ENCODE results near the gene KCNJ9.

DNA sequence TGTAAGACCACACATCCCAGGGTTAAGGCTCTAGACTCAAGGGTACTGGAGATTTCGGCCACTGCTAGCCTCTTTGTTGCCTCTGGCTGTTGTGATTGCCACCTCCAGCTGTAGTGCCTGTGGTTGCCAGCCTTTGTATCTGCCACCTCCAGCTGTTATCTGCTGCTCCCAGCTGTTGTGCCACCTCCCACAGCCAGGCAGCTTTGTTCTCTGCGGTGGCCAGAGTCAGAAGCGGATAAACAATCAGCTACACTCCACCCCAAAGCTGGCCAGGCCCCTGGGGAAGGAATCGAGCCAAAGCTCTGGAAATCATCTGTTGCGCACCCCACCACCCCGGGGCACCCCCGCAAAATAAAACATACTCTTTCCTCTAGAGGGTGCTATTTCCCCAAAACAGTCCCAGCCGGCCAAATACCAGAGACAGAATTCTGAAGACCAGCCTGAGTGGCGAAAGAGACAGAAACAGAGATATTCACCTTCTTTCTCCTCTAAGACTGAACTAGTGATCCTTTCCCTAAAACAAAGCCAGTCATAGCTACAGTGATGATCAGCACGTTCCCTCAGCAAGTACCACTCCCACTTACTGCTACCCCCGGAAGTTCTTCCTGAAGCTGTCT, 34.7 kb upstream of the KCNJ9 start:
- TF ChIP-seq, protein P1, sequence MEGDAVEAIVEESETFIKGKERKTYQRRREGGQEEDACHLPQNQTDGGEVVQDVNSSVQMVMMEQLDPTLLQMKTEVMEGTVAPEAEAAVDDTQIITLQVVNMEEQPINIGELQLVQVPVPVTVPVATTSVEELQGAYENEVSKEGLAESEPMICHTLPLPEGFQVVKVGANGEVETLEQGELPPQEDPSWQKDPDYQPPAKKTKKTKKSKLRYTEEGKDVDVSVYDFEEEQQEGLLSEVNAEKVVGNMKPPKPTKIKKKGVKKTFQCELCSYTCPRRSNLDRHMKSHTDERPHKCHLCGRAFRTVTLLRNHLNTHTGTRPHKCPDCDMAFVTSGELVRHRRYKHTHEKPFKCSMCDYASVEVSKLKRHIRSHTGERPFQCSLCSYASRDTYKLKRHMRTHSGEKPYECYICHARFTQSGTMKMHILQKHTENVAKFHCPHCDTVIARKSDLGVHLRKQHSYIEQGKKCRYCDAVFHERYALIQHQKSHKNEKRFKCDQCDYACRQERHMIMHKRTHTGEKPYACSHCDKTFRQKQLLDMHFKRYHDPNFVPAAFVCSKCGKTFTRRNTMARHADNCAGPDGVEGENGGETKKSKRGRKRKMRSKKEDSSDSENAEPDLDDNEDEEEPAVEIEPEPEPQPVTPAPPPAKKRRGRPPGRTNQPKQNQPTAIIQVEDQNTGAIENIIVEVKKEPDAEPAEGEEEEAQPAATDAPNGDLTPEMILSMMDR (IDR thresholded peaks at IDR 0.05; ENCODE audit: poor library complexity, severe bottlenecking): peak; percentile 31
- no peak for TF ChIP-seq EZH2 (IDR thresholded peaks at IDR 0.05; ENCODE audit: borderline replicate concordance, insufficient read depth, low read length, poor library complexity, severe bottlenecking)

Data from neural cell (in vitro differentiated cells).